SK-N-SH treated with all-trans-retinoic acid at 6 μM for 48 hours (cell line): ENCODE results near the gene CCDC171.

Experiments
- ATAC-seq: fragments of 200-7000 bp; cut with Tn5 transposase; 3 replicates; pipeline ENCODE4 v1.9.1; 2020; ENCODE audit warnings: mild to moderate bottlenecking, moderate library complexity
- ARNTL ChIP-seq: fragments of 450-650 bp; formaldehyde crosslinking; IDR thresholded peaks from 2 replicates; pipeline ENCODE4 v1.5.0; 2020; ENCODE audit warnings: low read depth, mild to moderate bottlenecking, moderate library complexity, borderline replicate concordance
- BACH2 ChIP-seq: fragments of 250-450 bp; sonication (Bioruptor Pico); IDR thresholded peaks from 2 replicates; pipeline ENCODE4 v1.9.0; 2021; ENCODE audit warnings: mild to moderate bottlenecking, borderline replicate concordance
- CREB5 ChIP-seq: fragments of 250-450 bp; sonication (Bioruptor Pico); IDR thresholded peaks from 2 replicates; pipeline ENCODE4 v1.5.1; 2020; ENCODE audit warnings: low read depth, mild to moderate bottlenecking, moderate library complexity
- CSDC2 ChIP-seq: fragments of 250-450 bp; sonication (Bioruptor Pico); IDR thresholded peaks from 2 replicates; pipeline ENCODE4 v1.5.0; 2020; ENCODE audit warnings: mild to moderate bottlenecking, moderate library complexity
- CSRNP3 ChIP-seq: fragments of 250-450 bp; sonication (Bioruptor Pico); IDR thresholded peaks from 2 replicates; pipeline ENCODE4 v1.5.1; 2021; ENCODE audit warnings: mild to moderate bottlenecking, moderate library complexity
- ESRRG ChIP-seq: fragments of 250-450 bp; sonication (Bioruptor Pico); IDR thresholded peaks from 2 replicates; pipeline ENCODE4 v1.6.1; 2021; ENCODE audit warnings: mild to moderate bottlenecking
- GLIS3 ChIP-seq: fragments of 250-450 bp; sonication (Bioruptor Pico); IDR thresholded peaks from 2 replicates; pipeline ENCODE4 v1.5.0; 2020; ENCODE audit warnings: mild to moderate bottlenecking, moderate library complexity
- ISL1 ChIP-seq: fragments of 250-450 bp; sonication (Bioruptor Pico); IDR thresholded peaks from 2 replicates; pipeline ENCODE4 v2.1.2; 2022; ENCODE audit warnings: mild to moderate bottlenecking, moderate library complexity
- OSR1 ChIP-seq: fragments of 250-450 bp; sonication (Bioruptor Pico); IDR thresholded peaks from 2 replicates; pipeline ENCODE4 v1.8.0; 2022; ENCODE audit warnings: moderate library complexity, mild to moderate bottlenecking, inconsistent platforms
- POU6F1 ChIP-seq: fragments of 250-450 bp; sonication (Bioruptor Pico); IDR thresholded peaks from 2 replicates; pipeline ENCODE4 v1.8.0; 2021; ENCODE audit warnings: low read depth, mild to moderate bottlenecking, moderate library complexity, borderline replicate concordance
- PPARA ChIP-seq: fragments of 250-450 bp; sonication (Bioruptor Pico); IDR thresholded peaks from 2 replicates; pipeline ENCODE4 v1.5.0; 2020; ENCODE audit warnings: mild to moderate bottlenecking, borderline replicate concordance
- RARB ChIP-seq: fragments of 250-450 bp; sonication (Bioruptor Pico); IDR thresholded peaks from 2 replicates; pipeline ENCODE4 v1.8.0; 2021; ENCODE audit warnings: mild to moderate bottlenecking, moderate library complexity
- SNAI2 ChIP-seq: fragments of 250-450 bp; sonication (Bioruptor Pico); IDR thresholded peaks from 2 replicates; pipeline ENCODE4 v1.5.0; 2020; ENCODE audit warnings: mild to moderate bottlenecking, moderate library complexity
- TCF4 ChIP-seq: fragments of 250-450 bp; sonication (Bioruptor Pico); IDR thresholded peaks from 2 replicates; pipeline ENCODE4 v1.8.0; 2021; ENCODE audit warnings: mild to moderate bottlenecking, moderate library complexity, borderline replicate concordance
- TOX ChIP-seq: fragments of 250-450 bp; sonication (Bioruptor Pico); IDR thresholded peaks from 2 replicates; pipeline ENCODE4 v1.8.0; 2021; ENCODE audit warnings: mild to moderate bottlenecking, moderate library complexity, borderline replicate concordance
- TSHZ2 ChIP-seq: fragments of 250-450 bp; sonication (Bioruptor Pico); IDR thresholded peaks from 2 replicates; pipeline ENCODE4 v1.5.0; 2020; ENCODE audit warnings: mild to moderate bottlenecking, moderate library complexity
- ZC3H10 ChIP-seq: fragments of 250-450 bp; sonication (Bioruptor Pico); IDR thresholded peaks from 2 replicates; pipeline ENCODE4 v1.5.1; 2021; ENCODE audit warnings: mild to moderate bottlenecking, moderate library complexity
- ZFP3 ChIP-seq: fragments of 250-450 bp; sonication (Bioruptor Pico); IDR thresholded peaks from 2 replicates; pipeline ENCODE4 v1.5.0; 2020; ENCODE audit warnings: mild to moderate bottlenecking, moderate library complexity
- ZFP30 ChIP-seq: fragments of 450-650 bp; formaldehyde crosslinking; IDR thresholded peaks from 2 replicates; pipeline ENCODE4 v1.5.0; 2022; ENCODE audit warnings: mild to moderate bottlenecking, moderate library complexity
- ZNF565 ChIP-seq: fragments of 450-650 bp; formaldehyde crosslinking; conservative IDR thresholded peaks from 2 replicates; pipeline ENCODE4 v1.5.0; 2020; ENCODE audit warnings: low read depth, mild to moderate bottlenecking, moderate library complexity
- ZNF70 ChIP-seq: fragments of 450-650 bp; formaldehyde crosslinking; IDR thresholded peaks from 2 replicates; pipeline ENCODE4 v1.5.0; 2020; ENCODE audit warnings: mild to moderate bottlenecking, moderate library complexity
- ZNF8 ChIP-seq: fragments of 450-650 bp; formaldehyde crosslinking; IDR thresholded peaks from 2 replicates; pipeline ENCODE4 v1.5.0; 2020; ENCODE audit warnings: mild to moderate bottlenecking, moderate library complexity

CCDC171 gene

DNA sequence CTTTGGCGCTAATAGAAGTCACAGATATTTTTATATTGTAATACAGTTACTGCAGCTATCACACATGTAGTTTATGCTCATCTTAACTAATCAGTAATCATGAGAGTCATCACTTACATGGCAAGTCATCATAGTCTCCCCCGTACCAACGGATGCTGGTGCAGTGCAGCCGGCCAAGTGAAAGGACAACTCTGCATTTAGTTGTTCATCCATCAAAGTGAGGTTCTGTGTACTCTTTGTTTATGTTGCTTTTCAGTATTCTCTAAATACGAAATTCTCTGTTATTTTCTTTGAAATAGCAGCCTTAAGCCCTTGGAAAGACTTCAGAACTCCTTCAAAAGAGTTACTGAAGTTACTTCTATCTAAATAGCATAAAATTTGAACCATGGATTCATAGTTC lies 216.7 kb downstream of the CCDC171 start:
- TF ChIP-seq CREB5 (CRISPR knock-in tag) (no peak), CSRNP3 (CRISPR knock-in tag) (no peak), TCF4 (CRISPR knock-in tag) (no peak), PPARA (CRISPR knock-in tag) (no peak), ARNTL (no peak), TSHZ2 (CRISPR knock-in tag) (no peak), OSR1 (no peak), ZNF565 (CRISPR knock-in tag) (no peak), ZNF8 (CRISPR knock-in tag) (no peak), ZFP30 (CRISPR knock-in tag) (no peak), POU6F1 (no peak), ZFP3 (CRISPR knock-in tag) (no peak), ESRRG (CRISPR knock-in tag) (no peak), GLIS3 (CRISPR knock-in tag) (no peak), SNAI2 (CRISPR knock-in tag) (no peak), ZNF70 (CRISPR knock-in tag) (no peak)
- ATAC-seq = no peak

DNA sequence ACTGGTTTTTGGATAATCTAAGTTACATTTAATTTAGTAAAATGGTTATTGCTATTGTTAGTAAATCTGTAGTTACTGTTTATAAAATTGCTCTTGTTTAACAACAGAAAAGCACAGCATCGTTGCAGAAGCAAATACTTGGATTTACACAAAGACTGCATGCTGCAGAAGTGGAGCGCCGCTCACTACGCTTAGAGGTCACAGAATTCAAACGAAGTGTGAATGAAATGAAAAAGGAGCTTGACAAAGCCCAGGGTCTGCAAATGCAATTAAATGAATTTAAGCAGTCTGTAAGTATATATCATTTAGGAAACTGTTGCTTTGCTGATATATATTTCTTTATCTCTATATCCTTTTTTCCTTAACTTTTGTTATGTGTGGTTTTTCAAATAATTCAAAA lies 226.0 kb downstream of the CCDC171 start:
- no peak for ATAC-seq
- TF ChIP-seq GLIS3 (CRISPR knock-in tag) = no peak
- TF ChIP-seq ZC3H10 (CRISPR knock-in tag) = no peak
- TF ChIP-seq TOX = no peak
- no peak for TF ChIP-seq ARNTL
- no peak for TF ChIP-seq ZNF565 (CRISPR knock-in tag)
- no peak for TF ChIP-seq RARB (CRISPR knock-in tag)
- no peak for TF ChIP-seq OSR1
- no peak for TF ChIP-seq SNAI2 (CRISPR knock-in tag)
- no peak for TF ChIP-seq ISL1 (CRISPR knock-in tag)

GRCh38 chr9:15782106-15782505 lies 229.3 kb downstream of the CCDC171 start:
- no peak for ATAC-seq
- no peak for TF ChIP-seq ARNTL
- no peak for TF ChIP-seq OSR1
- no peak for TF ChIP-seq ZC3H10 (CRISPR knock-in tag)
- TF ChIP-seq ZNF70 (CRISPR knock-in tag) = no peak
- TF ChIP-seq ZNF565 (CRISPR knock-in tag) = no peak
- TF ChIP-seq GLIS3 (CRISPR knock-in tag) = no peak
- no peak for TF ChIP-seq ZFP3 (CRISPR knock-in tag)
- no peak for TF ChIP-seq BACH2 (CRISPR knock-in tag)
- TF ChIP-seq ISL1 (CRISPR knock-in tag) = no peak
- TF ChIP-seq, all 23 proteins: peak for 0

GRCh38 chr9:15785584-15785983 lies 232.7 kb downstream of the CCDC171 start:
- no peak for ATAC-seq
- no peak for TF ChIP-seq PPARA (CRISPR knock-in tag)
- TF ChIP-seq GLIS3 (CRISPR knock-in tag) = no peak
- TF ChIP-seq ZFP3 (CRISPR knock-in tag) = no peak
- no peak for TF ChIP-seq TCF4 (CRISPR knock-in tag)
- no peak for TF ChIP-seq CSDC2
- TF ChIP-seq ESRRG (CRISPR knock-in tag) = no peak
- no peak for TF ChIP-seq ISL1 (CRISPR knock-in tag)
- TF ChIP-seq ZFP30 (CRISPR knock-in tag) = no peak
- TF ChIP-seq ZNF8 (CRISPR knock-in tag) = no peak
- no peak for TF ChIP-seq TSHZ2 (CRISPR knock-in tag)
- TF ChIP-seq ZC3H10 (CRISPR knock-in tag) = no peak
- TF ChIP-seq ARNTL = no peak
- no peak for TF ChIP-seq SNAI2 (CRISPR knock-in tag)
- TF ChIP-seq RARB (CRISPR knock-in tag) = no peak
- no peak for TF ChIP-seq CSRNP3 (CRISPR knock-in tag)
- no peak for TF ChIP-seq ZNF70 (CRISPR knock-in tag)
- no peak for TF ChIP-seq ZNF565 (CRISPR knock-in tag)
